HepG2 (cell line): ENCODE results near the gene LSM11.

ENCODE experiments used
- CTCF ChIP-seq: sonication (generic); formaldehyde crosslinking; IDR thresholded peaks from 2 replicates; pipeline ENCODE4 v1.5.0; 2020; ENCODE audit warnings: mild to moderate bottlenecking, missing genetic modification reagents, moderate library complexity
- HIVEP1 ChIP-seq: sonication (generic); formaldehyde crosslinking; IDR thresholded peaks from 2 replicates; pipeline ENCODE4 v1.4.0; 2020; ENCODE audit warnings: mild to moderate bottlenecking, missing genetic modification reagents
- MAX ChIP-seq: IDR thresholded peaks from 2 replicates; pipeline ENCODE4 v1.6.1; 2012; ENCODE audit warnings: inconsistent platforms
- NR3C1 ChIP-seq: sonication (generic); formaldehyde crosslinking; IDR thresholded peaks from 2 replicates; pipeline ENCODE4 v1.4.0; 2020; ENCODE audit warnings: missing genetic modification reagents
- PATZ1 ChIP-seq: sonication (generic); formaldehyde crosslinking; IDR thresholded peaks from 2 replicates; pipeline ENCODE4 v1.4.0; 2020; ENCODE audit warnings: missing genetic modification reagents
- POLR2A ChIP-seq, 2 experiments: IDR thresholded peaks; 2 replicates each; pipeline ENCODE4 v1.6.1; 2011; ENCODE audit warnings: low read depth in 2 of 2, low read length in 2 of 2, mild to moderate bottlenecking in 1 of 2, moderate library complexity in 1 of 2; ENCODE audit not compliant: insufficient read depth in 1 of 2
- RERE ChIP-seq: IDR thresholded peaks from 2 replicates; pipeline ENCODE4 v1.6.1; 2016; ENCODE audit warnings: low read depth, missing genetic modification reagents, missing compliant biosample characterization
- SMC3 ChIP-seq: IDR thresholded peaks from 2 replicates; pipeline ENCODE4 v1.6.1; 2011; ENCODE audit warnings: low read length, improper control_type of control experiment
- ZNF101 ChIP-seq: sonication (generic); formaldehyde crosslinking; IDR thresholded peaks from 2 replicates; pipeline ENCODE4 v1.4.0; 2020; ENCODE audit warnings: mild to moderate bottlenecking, low read depth, missing genetic modification reagents, borderline replicate concordance
- ZNF232 ChIP-seq: sonication (generic); formaldehyde crosslinking; IDR thresholded peaks from 2 replicates; pipeline ENCODE4 v1.4.0; 2020; ENCODE audit warnings: missing genetic modification reagents, borderline replicate concordance
- ZNF678 ChIP-seq: sonication (generic); formaldehyde crosslinking; IDR thresholded peaks from 2 replicates; pipeline ENCODE4 v1.4.0; 2020; ENCODE audit warnings: mild to moderate bottlenecking, missing genetic modification reagents

DNA sequence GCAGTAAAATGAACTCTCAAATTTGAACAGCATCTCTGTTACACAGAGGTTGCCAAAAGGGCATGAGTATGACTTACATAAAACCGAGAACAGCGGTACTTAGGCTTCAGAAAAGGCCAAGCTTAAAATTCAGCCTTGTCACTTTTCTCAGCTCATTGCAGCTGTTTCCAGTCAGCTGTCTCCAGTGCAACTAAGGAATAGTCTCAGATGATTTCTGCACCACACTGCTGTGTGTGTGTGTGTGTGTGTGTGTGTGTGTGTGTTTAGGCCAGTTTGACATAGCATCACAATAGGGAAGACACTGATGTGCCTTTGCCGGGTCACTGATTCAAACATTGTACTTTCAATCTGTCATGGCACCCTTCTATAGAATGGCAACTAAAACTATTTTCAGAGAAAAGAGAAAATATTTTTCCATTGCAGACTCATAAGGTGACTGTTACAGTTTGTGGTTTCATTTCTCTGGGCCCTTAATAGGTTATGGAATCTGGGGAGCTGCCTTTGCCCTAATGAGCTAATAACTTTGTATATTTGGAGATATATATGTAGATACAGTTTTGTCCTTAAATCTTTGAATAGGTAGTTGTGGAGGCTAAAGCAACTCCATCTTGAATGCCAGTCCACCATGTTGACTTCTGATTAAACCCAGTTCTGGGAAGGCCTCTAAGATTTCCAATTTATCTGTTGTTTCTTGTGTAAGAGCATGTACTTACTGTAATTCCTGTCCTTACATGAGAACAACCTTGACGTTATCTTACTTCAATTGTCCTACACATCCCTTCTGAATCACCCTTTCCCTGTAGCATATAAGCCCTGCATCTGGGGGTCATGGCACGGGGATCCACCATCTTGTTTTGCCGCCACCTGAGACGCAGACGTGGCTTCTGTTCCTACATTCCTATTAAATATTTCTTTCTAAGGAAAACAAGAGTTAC is 4.5 kb downstream of the LSM11 start:
- TF ChIP-seq RERE (CRISPR knock-in tag), result no peak
- TF ChIP-seq HIVEP1 (CRISPR knock-in tag), result no peak
- TF ChIP-seq ZNF232 (CRISPR knock-in tag), result no peak
- TF ChIP-seq NR3C1, result no peak
- no peak for TF ChIP-seq POLR2A (IDR thresholded peaks at IDR 0.05; ENCODE audit: insufficient read depth in 1 of 2, low read depth in 2 of 2, low read length in 2 of 2)
- no peak for TF ChIP-seq MAX
- TF ChIP-seq PATZ1 (CRISPR knock-in tag), result no peak
- no peak for TF ChIP-seq CTCF
- no peak for TF ChIP-seq SMC3
- no peak for TF ChIP-seq ZNF678 (CRISPR knock-in tag)
- TF ChIP-seq ZNF101 (CRISPR knock-in tag), result no peak
